CD8-positive, alpha-beta memory T cell (primary cell): ENCODE measurements around the gene DNAI2. TPM values are rescaled to one million over a fixed set of nuclear protein-coding genes. Genes with fewer than 3 reads are reported as not detected.

Experiments used
- CTCF ChIA-PET: fragments of 350-600 bp; sonication (Branson Sonifier 250); formaldehyde crosslinking; loops from one replicate; lab custom pipeline; 2021; ENCODE audit warnings: antibody characterized with exemption; lab: Charles Lee
- POLR2A ChIA-PET: fragments of 350-600 bp; sonication (Branson Sonifier 250); formaldehyde crosslinking; loops from one replicate; lab custom pipeline; 2021; ENCODE audit warnings: antibody characterized with exemption; lab: Charles Lee
- DNase-seq, 5 donors: peaks; one replicate each; pipeline versions ENCODE4 v3.0.0 to v3.0.0-alpha.2; 2020 to 2022; ENCODE audit warnings: mixed read lengths in 1 of 5
- H3K27ac ChIP-seq: one replicate; pipeline ENCODE4 v1.7.0; 2013; ENCODE audit warnings: low read depth, mild to moderate bottlenecking, low read length, moderate library complexity
- H3K27me3 ChIP-seq: 2 replicates; pipeline ENCODE4 v1.7.0; 2013; ENCODE audit warnings: low read length, mild to moderate bottlenecking; ENCODE audit not compliant: insufficient read depth, poor library complexity, severe bottlenecking
- H3K36me3 ChIP-seq: 2 replicates; pipeline ENCODE4 v1.7.0; 2013; ENCODE audit warnings: mild to moderate bottlenecking, low read length, moderate library complexity; ENCODE audit not compliant: insufficient read depth
- H3K4me1 ChIP-seq: 2 replicates; pipeline ENCODE4 v1.7.0; 2013; ENCODE audit warnings: mild to moderate bottlenecking, low read length, moderate library complexity; ENCODE audit not compliant: insufficient read depth
- H3K4me3 ChIP-seq: 2 replicates; pipeline ENCODE4 v1.7.0; 2013; ENCODE audit warnings: mild to moderate bottlenecking, low read length
- H3K9me3 ChIP-seq: 2 replicates; pipeline ENCODE4 v1.7.0; 2013; ENCODE audit warnings: mild to moderate bottlenecking, low read length
- H3K27ac Mint-ChIP-seq, 8 donors: one replicate each; pipeline ENCODE4 v1.8.0; 2020 to 2021; ENCODE audit warnings: mixed read lengths in 8 of 8, mild to moderate bottlenecking in 6 of 8, inconsistent platforms in 3 of 8, moderate library complexity in 3 of 8
- H3K27me3 Mint-ChIP-seq, 2 donors: one replicate each; pipeline ENCODE4 v1.8.0; 2020 to 2021; ENCODE audit warnings: mixed read lengths in 2 of 2, mild to moderate bottlenecking in 1 of 2, moderate library complexity in 1 of 2
- H3K36me3 Mint-ChIP-seq, 3 donors: one replicate each; pipeline ENCODE4 v1.8.0; 2020 to 2021; ENCODE audit warnings: mixed read lengths in 3 of 3, inconsistent platforms in 1 of 3, mild to moderate bottlenecking in 1 of 3
- H3K4me1 Mint-ChIP-seq, 3 donors: one replicate each; pipeline ENCODE4 v1.8.0; 2020 to 2021; ENCODE audit warnings: mixed read lengths in 3 of 3, inconsistent platforms in 1 of 3, mild to moderate bottlenecking in 1 of 3
- H3K4me3 Mint-ChIP-seq, 7 donors: one replicate each; pipeline ENCODE4 v1.8.0; 2020 to 2021; ENCODE audit warnings: mixed read lengths in 7 of 7, mild to moderate bottlenecking in 6 of 7, moderate library complexity in 4 of 7, inconsistent platforms in 2 of 7
- H3K9me3 Mint-ChIP-seq, 5 donors: one replicate each; pipeline ENCODE4 v1.8.0; 2020 to 2022; ENCODE audit warnings: mixed read lengths in 5 of 5, mild to moderate bottlenecking in 3 of 5, moderate library complexity in 2 of 5, inconsistent platforms in 1 of 5
- polyA plus RNA-seq: library from polyadenylated mRNA; unstranded; fragments of 300-500 nt; fragmentation: Illumina TruSeq; gene quantifications from one replicate; pipeline ENCODE4 v1.2.3, GENCODE V29; 2021
- total RNA-seq, 2 experiments: library from RNA; stranded (reverse); gene quantifications; one replicate each; pipeline ENCODE4 v1.2.3, GENCODE V29; 2021

The DNAI2 gene
- total RNA-seq (under 1 TPM; 0.35 to 0.37 TPM), polyA plus RNA-seq (0.60 TPM)

- peak within 1 kb of the TSS; percentile 54 for H3K27ac ChIP-seq
- peaks cover 19% of the 10 kb centered on the region for H3K4me1 ChIP-seq
- CTCF ChIA-PET, result interaction anchor here (0.9 to 1.6 kb wide), 3 partner anchors 22 to 71 kb away, joined by 3 to 4 read pairs (median 3); partner anchors contain the start of gene RPL38
- Mint-ChIP-seq H3K27ac (peak within 1 kb of the TSS; percentile 80 to 96 (median 89)), H3K9me3 (no peaks in the 10 kb centered on the region), H3K4me1 (peaks cover 29 to 49% (median 40%) of the 10 kb centered on the region in 3 donors), H3K4me3 (peak within 1 kb of the TSS; percentile 73 to 94 (median 81)), H3K36me3 (no peaks in the 10 kb centered on the region), H3K27me3 (peaks cover 4 to 10% of the 10 kb centered on the region in 2 donors)
- DNase-seq, result peak in 4 of 5 donors; percentile 18 to 54 (median 20)
- H3K4me3 ChIP-seq, result peak within 1 kb of the TSS; percentile 33
- H3K27me3 ChIP-seq, result no peaks in the 10 kb centered on the region
- H3K36me3 ChIP-seq, result no peaks in the 10 kb centered on the region
- H3K9me3 ChIP-seq, result no peaks in the 10 kb centered on the region
- POLR2A ChIA-PET, result interaction anchor here (1.2 kb wide), 1 partner anchor 29 kb away, joined by 6 read pairs; no protein-coding TSS in a partner anchor
These were observed at the start of gene DNAI2 for GRCh38 chr17:74274060-74274708. TSS of gene DNAI2 (plus strand) at chr17:74274234. CDS start at chr17:74281818, 7,584 bp downstream.

GRCh38 chr17:74224959-74225725, 48.9 kb upstream of the DNAI2 start:
- ChIA-PET POLR2A (no interaction called here), CTCF (interaction anchor here (1.4 kb wide), 2 partner anchors 71 to 138 kb away, joined by 3 read pairs; no protein-coding TSS in a partner anchor)
- peak overlapping the region in 2 of 8 donors; percentile 35 to 90 for H3K27ac Mint-ChIP-seq
- DNase-seq, result no peak
- Histone ChIP-seq H3K36me3 (no peaks in the 10 kb centered on the region), H3K4me1 (no peaks in the 10 kb centered on the region), H3K9me3 (no peaks in the 10 kb centered on the region), H3K27me3 (no peaks in the 10 kb centered on the region), H3K4me3 (no peak overlapping the region), H3K27ac (no peak overlapping the region)
- peaks cover 0 to 66% (median 15%) of the 10 kb centered on the region in 3 donors for H3K36me3 Mint-ChIP-seq
- H3K4me1 Mint-ChIP-seq, result peaks cover 0 to 11% (median 10%) of the 10 kb centered on the region in 3 donors
- no peak overlapping the region for H3K4me3 Mint-ChIP-seq
- no peaks in the 10 kb centered on the region for H3K9me3 Mint-ChIP-seq
- no peaks in the 10 kb centered on the region for H3K27me3 Mint-ChIP-seq

GRCh38 chr17:74226252-74226651, 47.8 kb upstream of the DNAI2 start:
- H3K36me3 ChIP-seq, result no peaks in the 10 kb centered on the region
- CTCF ChIA-PET, result interaction anchor here (0.7 to 1.4 kb wide), 2 partner anchors 11 to 137 kb away, joined by 3 read pairs; no protein-coding TSS in a partner anchor
- H3K4me3 ChIP-seq, result no peak overlapping the region
- peaks cover 0 to 11% (median 10%) of the 10 kb centered on the region in 3 donors for H3K4me1 Mint-ChIP-seq
- no peaks in the 10 kb centered on the region for H3K9me3 Mint-ChIP-seq
- H3K27ac ChIP-seq, result no peak overlapping the region
- H3K4me1 ChIP-seq, result no peaks in the 10 kb centered on the region
- no peak for DNase-seq
- H3K27me3 Mint-ChIP-seq, result no peaks in the 10 kb centered on the region
- H3K27ac Mint-ChIP-seq, result peak overlapping the region in 3 of 8 donors; percentile 12 to 66 (median 53)
- H3K27me3 ChIP-seq, result no peaks in the 10 kb centered on the region
- POLR2A ChIA-PET, result no interaction called here
- no peak overlapping the region for H3K4me3 Mint-ChIP-seq
- peaks cover 0 to 75% (median 16%) of the 10 kb centered on the region in 3 donors for H3K36me3 Mint-ChIP-seq
- H3K9me3 ChIP-seq, result no peaks in the 10 kb centered on the region

GRCh38 chr17:74227271-74228080, 46.6 kb upstream of the DNAI2 start:
- peak overlapping the region in 2 of 8 donors; percentile 37 to 55 for H3K27ac Mint-ChIP-seq
- no peaks in the 10 kb centered on the region for H3K27me3 ChIP-seq
- H3K4me3 Mint-ChIP-seq, result no peak overlapping the region
- no peaks in the 10 kb centered on the region for H3K27me3 Mint-ChIP-seq
- H3K36me3 Mint-ChIP-seq, result peaks cover 0 to 80% (median 18%) of the 10 kb centered on the region in 3 donors
- no peaks in the 10 kb centered on the region for H3K9me3 ChIP-seq
- POLR2A ChIA-PET, result no interaction called here
- no peaks in the 10 kb centered on the region for H3K4me1 ChIP-seq
- no peak overlapping the region for H3K4me3 ChIP-seq
- H3K27ac ChIP-seq, result no peak overlapping the region
- no peaks in the 10 kb centered on the region for H3K9me3 Mint-ChIP-seq
- no peaks in the 10 kb centered on the region for H3K36me3 ChIP-seq
- DNase-seq, result no peak
- H3K4me1 Mint-ChIP-seq, result peaks cover 0 to 11% (median 10%) of the 10 kb centered on the region in 3 donors
- CTCF ChIA-PET, result no interaction called here

GRCh38 chr17:74228306-74228978, 45.6 kb upstream of the DNAI2 start:
- Mint-ChIP-seq H3K4me1 (peaks cover 0 to 11% (median 10%) of the 10 kb centered on the region in 3 donors), H3K36me3 (peaks cover 0 to 78% (median 18%) of the 10 kb centered on the region in 3 donors), H3K27me3 (no peaks in the 10 kb centered on the region), H3K9me3 (no peaks in the 10 kb centered on the region), H3K27ac (peak overlapping the region in 2 of 8 donors; percentile 4 to 61), H3K4me3 (no peak overlapping the region)
- H3K36me3 ChIP-seq, result no peaks in the 10 kb centered on the region
- no peak overlapping the region for H3K27ac ChIP-seq
- no peak for DNase-seq
- ChIA-PET CTCF (no interaction called here), POLR2A (no interaction called here)
- no peaks in the 10 kb centered on the region for H3K27me3 ChIP-seq
- H3K9me3 ChIP-seq, result no peaks in the 10 kb centered on the region
- H3K4me1 ChIP-seq, result no peaks in the 10 kb centered on the region
- no peak overlapping the region for H3K4me3 ChIP-seq

GRCh38 chr17:74230896-74231295, 43.1 kb upstream of the DNAI2 start:
- ChIA-PET POLR2A (no interaction called here), CTCF (interaction anchor here (0.6 kb wide), 1 partner anchor 290 kb away, joined by 4 read pairs; no protein-coding TSS in a partner anchor)

More at GRCh38 chr17:74230896-74231295, 43.1 kb upstream of the DNAI2 start:
- no peaks in the 10 kb centered on the region for H3K36me3 ChIP-seq
- no peaks in the 10 kb centered on the region for H3K27me3 ChIP-seq
- peaks cover 0 to 65% (median 10%) of the 10 kb centered on the region in 3 donors for H3K36me3 Mint-ChIP-seq
- no peaks in the 10 kb centered on the region for H3K27me3 Mint-ChIP-seq
- no peaks in the 10 kb centered on the region for H3K9me3 Mint-ChIP-seq
- H3K9me3 ChIP-seq, result no peaks in the 10 kb centered on the region
- H3K27ac Mint-ChIP-seq, result peak overlapping the region in 1 of 8 donors; percentile 37
- DNase-seq, result no peak
- no peaks in the 10 kb centered on the region for H3K4me1 ChIP-seq
- no peak overlapping the region for H3K4me3 Mint-ChIP-seq
- H3K27ac ChIP-seq, result no peak overlapping the region
- H3K4me1 Mint-ChIP-seq, result peaks cover 0 to 9% (median 8%) of the 10 kb centered on the region in 3 donors
- no peak overlapping the region for H3K4me3 ChIP-seq
